Heart left ventricle (tissue), 16 donors: ENCODE results near the gene P2RX2. TPM values are rescaled to one million over a fixed set of nuclear protein-coding genes. Genes with fewer than 3 reads are reported as not detected.

Experiments used
- ATAC-seq, 4 donors: fragments of 200-7000 bp; cut with Tn5 transposase; one replicate each; pipeline ENCODE4 v1.9.1; 2020 to 2022; ENCODE audit warnings: moderate library complexity in 4 of 4, mild to moderate bottlenecking in 3 of 4, moderate number of reproducible peaks in 1 of 4
- DNase-seq, 5 donors: peaks; one replicate each; pipeline ENCODE4 v3.0.0-alpha.2; 2020
- H3K27ac ChIP-seq, 12 donors: fragments of 200-600 bp; sonication (generic) in 4 of 12; one replicate each; pipeline versions ENCODE4 v1.5.0 to v1.8.0; 2016 to 2022; ENCODE audit warnings: mild to moderate bottlenecking in 2 of 12
- H3K27me3 ChIP-seq, 9 donors: fragments of 200-600 bp; sonication (generic) in 2 of 9; one replicate each; pipeline versions ENCODE4 v1.5.1 to v1.8.0; 2016 to 2022; ENCODE audit warnings: mild to moderate bottlenecking in 3 of 9
- H3K36me3 ChIP-seq, 9 donors: fragments of 200-600 bp; sonication (generic) in 2 of 9; one replicate each; pipeline versions ENCODE4 v1.5.0 to v1.8.0; 2018 to 2022; ENCODE audit warnings: mild to moderate bottlenecking in 2 of 9
- H3K4me1 ChIP-seq, 12 donors: fragments of 200-600 bp; sonication (generic) in 4 of 12; one replicate each; pipeline versions ENCODE4 v1.5.0 to v1.8.0; 2016 to 2022; ENCODE audit warnings: mild to moderate bottlenecking in 3 of 12
- H3K4me3 ChIP-seq, 12 donors: fragments of 200-600 bp; sonication (generic) in 4 of 12; one replicate each; pipeline versions ENCODE4 v1.5.0 to v1.8.0; 2017 to 2022; ENCODE audit warnings: mild to moderate bottlenecking in 9 of 12, moderate library complexity in 4 of 12
- H3K9me3 ChIP-seq, 12 donors: fragments of 200-600 bp; sonication (generic) in 4 of 12; one replicate each; pipeline versions ENCODE4 v1.5.0 to v1.8.0; 2016 to 2022; ENCODE audit warnings: mild to moderate bottlenecking in 1 of 12
- POLR2A ChIP-seq, 2 donors: fragments of 450-650 bp; IDR thresholded peaks; one replicate each; pipeline ENCODE4 v1.6.1; 2017; ENCODE audit warnings: antibody characterized with exemption in 2 of 2, mild to moderate bottlenecking in 2 of 2, moderate library complexity in 2 of 2
- WGBS, 4 donors: extraction: QIAGEN DNeasy Blood & Tissue Kit in 2 of 4; methylation state at CpG; one replicate each; pipeline versions ENCODE4 v1.1.5 to v1.1.7; 2013 to 2018; 5-methylcytosine and 5-hydroxymethylcytosine counted together
- intact Hi-C, 10 donors: fragments of 100-400 bp; cut with DNase I; formaldehyde crosslinking; loops; one replicate each; pipeline versions ENCODE4 v1.11.1 to v1.14.2; 2022
- polyA plus RNA-seq, 2 donors: library from polyadenylated mRNA; stranded (reverse); fragments of 200-250 nt; gene quantifications; one replicate each; pipeline ENCODE4 v1.2.3, GENCODE V29; 2013
- total RNA-seq, 9 donors: library from RNA; depleted of rRNA in 2 of 9; stranded (reverse); fragments of >200 nt in 2 of 9; fragmentation: NEBNext Ultra II Directional in 3 of 9; extraction: Animal tissue kit (Norgen Biotek cat#: 25700) in 3 of 9; gene quantifications; one replicate each; pipeline versions ENCODE4 v1.1.0 to v1.2.4, GENCODE V29; 2016 to 2023
- TF ChIP-seq, protein P1 (sequence below), 12 donors: fragments of 200-600 bp; sonication (generic) in 4 of 12; IDR thresholded peaks; one replicate each; pipeline versions ENCODE4 v1.5.0 to v1.8.0; 2018 to 2022; ENCODE audit warnings: antibody characterized with exemption in 12 of 12, mild to moderate bottlenecking in 5 of 12
- donor health status: ischemic (EF 13 %, LVEDD 7.1; RV severe dilation, severe dysfunction).
- donor health status: healthy with polysubstance abuse.
- donor health status: DM: no; HTN: yes; CAD: no.
- donor health status: DM: no; HTN: no; CAD: no.
- donor health status: ischemic (EF 25% LVEDD 6.9; RV normal size, moderate dysfunction).
- donor health status: ischemic (EF 25% LVEDD 5.7; RV mildly dilated, moderate dysfunction).
- donor health status: healthy.
- donor health status: DM: yes; HTN: yes; CAD: no.
- donor health status: ischemic (EF 35%, LVEDD 5.7; RV mildly dilated, moderate dysfunction).
- donor health status: nonischemic (EF 11% LVEDD 7.7; RV severe dilation, severe dysfunction).
- donor health status: DM: yes; HTN: yes; CAD: no.
- donor health status: PGD.
- donor health status: ischemic (EF 29% LVEDD 5.4; RV normal size, mild dysfunction).
- donor health status: nonischemic (EF 23%, LVEDD 6.1; RV moderate dilation, normal function).

The P2RX2 gene
- total and polyA plus RNA-seq, 11 donors, result not detected

DNA sequence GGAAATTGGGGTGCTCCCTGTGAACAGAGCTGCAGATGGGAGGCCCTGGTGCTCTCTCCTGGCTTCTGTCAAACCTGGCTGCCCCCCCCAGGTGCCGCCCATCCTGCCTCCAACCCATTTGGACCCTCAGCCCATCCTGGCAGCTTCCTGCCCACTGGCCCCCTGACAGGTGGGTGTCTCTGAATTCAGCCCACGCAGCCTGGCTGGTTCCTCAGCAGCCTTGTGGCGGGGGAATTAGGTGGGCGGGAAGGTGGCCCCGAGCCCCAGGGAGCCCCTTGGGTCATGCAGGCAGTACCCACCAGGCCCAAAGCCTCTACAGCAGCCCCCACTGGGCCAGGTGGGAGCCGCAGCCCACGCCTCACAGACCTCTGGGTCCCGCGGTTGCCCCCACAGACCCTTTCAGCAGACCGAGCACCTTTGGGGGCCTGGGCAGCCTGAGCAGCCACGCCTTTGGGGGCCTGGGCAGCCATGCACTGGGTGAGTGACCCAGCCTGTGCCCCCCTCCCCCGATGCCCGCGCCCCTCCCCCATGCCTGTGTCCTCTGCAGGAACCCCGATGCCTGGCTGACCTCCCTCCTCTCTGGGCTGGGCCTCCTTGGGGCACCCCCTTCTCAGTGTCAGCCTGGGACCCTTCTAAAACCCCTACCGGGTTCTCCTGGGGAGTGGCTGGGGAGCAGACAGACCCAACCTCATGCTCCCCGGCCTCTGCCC lies 37.1 kb upstream of the P2RX2 start:
- 78 to 84% (median 81%) methylated on average over 7 to 17 of the region's 17 CpGs for WGBS, 4 donors
- Histone ChIP-seq H3K4me1 (no peaks in the 10 kb centered on the region), H3K27me3 (no peaks in the 10 kb centered on the region), H3K9me3 (no peaks in the 10 kb centered on the region), H3K4me3 (peak overlapping the region in 3 of 12 donors; percentile 44 to 53 (median 51)), H3K36me3 (peaks cover 0 to 46% (median 23%) of the 10 kb centered on the region in 9 donors), H3K27ac (no peak overlapping the region)
- TF ChIP-seq POLR2A (IDR thresholded peaks at IDR 0.05), result no peak
- TF ChIP-seq, protein P1, sequence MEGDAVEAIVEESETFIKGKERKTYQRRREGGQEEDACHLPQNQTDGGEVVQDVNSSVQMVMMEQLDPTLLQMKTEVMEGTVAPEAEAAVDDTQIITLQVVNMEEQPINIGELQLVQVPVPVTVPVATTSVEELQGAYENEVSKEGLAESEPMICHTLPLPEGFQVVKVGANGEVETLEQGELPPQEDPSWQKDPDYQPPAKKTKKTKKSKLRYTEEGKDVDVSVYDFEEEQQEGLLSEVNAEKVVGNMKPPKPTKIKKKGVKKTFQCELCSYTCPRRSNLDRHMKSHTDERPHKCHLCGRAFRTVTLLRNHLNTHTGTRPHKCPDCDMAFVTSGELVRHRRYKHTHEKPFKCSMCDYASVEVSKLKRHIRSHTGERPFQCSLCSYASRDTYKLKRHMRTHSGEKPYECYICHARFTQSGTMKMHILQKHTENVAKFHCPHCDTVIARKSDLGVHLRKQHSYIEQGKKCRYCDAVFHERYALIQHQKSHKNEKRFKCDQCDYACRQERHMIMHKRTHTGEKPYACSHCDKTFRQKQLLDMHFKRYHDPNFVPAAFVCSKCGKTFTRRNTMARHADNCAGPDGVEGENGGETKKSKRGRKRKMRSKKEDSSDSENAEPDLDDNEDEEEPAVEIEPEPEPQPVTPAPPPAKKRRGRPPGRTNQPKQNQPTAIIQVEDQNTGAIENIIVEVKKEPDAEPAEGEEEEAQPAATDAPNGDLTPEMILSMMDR (IDR thresholded peaks at IDR 0.05), result no peak
- no peak for DNase-seq
- ATAC-seq, result no peak
- intact Hi-C loops, result no loop called here

DNA sequence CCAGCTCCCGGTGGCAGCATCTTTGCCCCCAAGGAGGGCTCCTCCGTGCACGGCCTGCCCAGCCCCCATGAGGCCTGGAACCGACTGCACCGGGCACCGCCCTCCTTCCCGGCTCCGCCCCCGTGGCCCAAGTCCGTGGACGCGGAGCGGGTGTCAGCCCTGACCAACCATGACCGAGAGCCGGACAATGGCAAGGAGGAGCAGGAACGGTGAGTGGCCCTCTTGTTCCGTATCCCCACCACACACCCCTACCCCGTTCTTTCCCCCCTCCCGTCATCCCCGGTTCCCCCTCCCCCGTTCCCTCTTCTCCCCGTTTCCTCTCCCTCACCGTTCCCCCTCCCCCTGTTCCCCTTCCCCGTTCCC lies 36.5 kb upstream of the P2RX2 start:
- intact Hi-C loops, result no loop called here
- Histone ChIP-seq H3K4me3 (peak overlapping the region in 5 of 12 donors; percentile 36 to 53 (median 44)), H3K27ac (no peak overlapping the region), H3K4me1 (no peaks in the 10 kb centered on the region), H3K9me3 (no peaks in the 10 kb centered on the region), H3K27me3 (no peaks in the 10 kb centered on the region), H3K36me3 (peaks cover 0 to 41% (median 17%) of the 10 kb centered on the region in 9 donors)
- no peak for TF ChIP-seq POLR2A (IDR thresholded peaks at IDR 0.05)
- TF ChIP-seq, protein P1 (IDR thresholded peaks at IDR 0.05), result no peak
- DNase-seq, result peak in 1 of 5 donors; percentile 50
- peak in 3 of 4 donors; percentile 16 to 48 (median 43) for ATAC-seq
- 53 to 77% (median 69%) methylated on average over 18 to 24 of the region's 24 CpGs for WGBS, 4 donors

DNA sequence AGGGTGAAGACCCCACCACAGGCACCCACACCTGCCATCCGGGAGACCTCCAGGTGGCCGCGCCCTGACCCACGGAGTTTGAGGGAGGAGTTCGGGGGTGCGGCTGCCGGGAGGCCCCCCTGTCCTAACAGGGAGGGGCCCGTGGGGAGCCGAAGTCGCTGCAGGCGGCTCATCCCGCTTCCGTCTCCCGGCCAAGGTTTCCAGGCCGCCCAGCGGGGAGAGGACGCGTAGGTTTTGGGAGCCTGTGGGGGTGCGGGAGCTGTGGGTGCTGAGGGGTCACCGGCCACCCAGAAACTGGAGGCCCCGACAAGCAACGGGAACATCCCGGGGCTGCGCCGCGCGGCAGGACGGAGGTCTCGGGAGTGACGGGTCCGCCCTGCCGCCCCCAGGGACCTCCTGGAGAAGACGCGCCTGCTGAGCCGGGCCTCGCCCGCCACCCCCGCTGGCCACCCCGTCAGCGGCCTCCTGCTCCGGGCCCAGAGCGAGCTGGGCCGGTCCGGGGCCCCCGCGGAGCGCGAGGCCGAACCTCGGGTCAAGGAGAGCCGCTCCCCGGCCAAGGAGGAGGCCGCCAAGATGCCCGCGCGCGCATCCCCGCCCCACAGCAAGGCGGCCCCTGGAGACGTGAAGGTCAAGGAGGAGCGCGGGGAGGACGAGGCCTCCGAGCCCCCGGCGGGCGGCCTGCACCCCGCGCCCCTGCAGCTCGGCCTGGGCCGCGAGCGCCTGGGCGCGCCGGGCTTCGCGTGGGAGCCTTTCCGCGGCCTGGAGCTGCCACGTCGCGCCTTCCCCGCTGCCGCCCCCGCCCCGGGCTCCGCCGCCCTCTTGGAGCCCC lies 35.8 kb upstream of the P2RX2 start:
- peak in 1 of 4 donors; percentile 11 for ATAC-seq
- peaks cover 0 to 33% (median 11%) of the 10 kb centered on the region in 9 donors for H3K36me3 ChIP-seq
- H3K4me3 ChIP-seq, result peak overlapping the region in 10 of 12 donors; percentile 19 to 53 (median 37)

More for the DNA sequence above, 35.8 kb upstream of the P2RX2 start:
- no peak for DNase-seq
- WGBS, 4 donors, result 61 to 85% (median 69%) methylated on average over 38 to 89 of the region's 89 CpGs
- Histone ChIP-seq H3K27ac (peak overlapping the region in 1 of 12 donors; percentile 47), H3K9me3 (no peaks in the 10 kb centered on the region), H3K4me1 (no peaks in the 10 kb centered on the region), H3K27me3 (no peaks in the 10 kb centered on the region)
- no peak for TF ChIP-seq POLR2A (IDR thresholded peaks at IDR 0.05)
- TF ChIP-seq, protein P1 (IDR thresholded peaks at IDR 0.05), result no peak
- intact Hi-C loops, result no loop called here
